GM12878 (cell line): ENCODE measurements around the gene GOLIM4. TPM values are rescaled to one million over a fixed set of nuclear protein-coding genes. Genes with fewer than 3 reads are reported as not detected.

Experiments
- ATAC-seq: fragments of 200-7000 bp; cut with Tn5 transposase; 3 replicates; pipeline ENCODE4 v1.9.1; 2020; ENCODE audit warnings: mild to moderate bottlenecking, moderate library complexity
- BruUV-seq: library from RNA; stranded (reverse); fragments of 400-500 nt; replicated peaks from 2 replicates; lab custom pipeline; 2021; lab: Mats Ljungman, UMichigan
- CTCF ChIA-PET: fragments of 300-600 bp; sonication (Branson Sonifier 250); formaldehyde crosslinking; extraction: SDS; loops from one replicate; lab custom pipeline; 2021; ENCODE audit warnings: inconsistent platforms; lab: Yijun Ruan, JAX
- POLR2A ChIA-PET: fragments of 350-600 bp; formaldehyde crosslinking; extraction: SDS; loops from one replicate; lab custom pipeline; 2021; ENCODE audit warnings: inconsistent platforms; lab: Charles Lee
- RAD21 ChIA-PET: fragments of 300-600 bp; sonication (Branson Sonifier 250); formaldehyde crosslinking; loops from one replicate; lab custom pipeline; 2023; ENCODE audit warnings: antibody characterized with exemption; ENCODE audit not compliant: unreplicated experiment; lab: Charles Lee
- SMC1A ChIA-PET: fragments of 300-600 bp; sonication (Branson Sonifier 250); formaldehyde crosslinking; loops from one replicate; lab custom pipeline; 2023; ENCODE audit not compliant: unreplicated experiment, uncharacterized antibody; lab: Charles Lee
- DNase-seq: peaks from one replicate; pipeline ENCODE4 v3.0.0-alpha.2; 2011; ENCODE audit warnings: low read depth, low spot score
- FAIRE-seq: peaks from 3 replicates; lab custom pipeline; 2011; peaks lifted over from hg19 to GRCh38; lab: Jason Lieb, UNC
- H2AFZ ChIP-seq: 2 replicates; pipeline ENCODE4 v1.6.0; 2011; ENCODE audit warnings: low read depth, low read length, control low read depth; ENCODE audit not compliant: control insufficient read depth
- H3K27ac ChIP-seq: 2 replicates; pipeline ENCODE4 v1.5.1; 2011; ENCODE audit warnings: control low read depth; ENCODE audit not compliant: control insufficient read depth, insufficient read depth
- H3K27me3 ChIP-seq, 2 experiments: replicated peaks in 1 of 2; 2 replicates each; pipeline versions ENCODE4 v1.6.0 to v1.6.1; 2011; ENCODE audit warnings: low read length in 1 of 2; ENCODE audit not compliant: control insufficient read depth in 2 of 2, insufficient read depth in 2 of 2
- H3K36me3 ChIP-seq, 2 experiments: 2 replicates each; pipeline ENCODE4 v1.5.1; 2011; ENCODE audit warnings: low read length in 1 of 2; ENCODE audit not compliant: control insufficient read depth in 2 of 2, insufficient read depth in 2 of 2
- H3K4me1 ChIP-seq: 2 replicates; pipeline ENCODE4 v1.6.1; 2011; ENCODE audit warnings: mild to moderate bottlenecking, low read length, moderate library complexity, mixed read lengths; ENCODE audit not compliant: control insufficient read depth, insufficient read depth
- H3K4me2 ChIP-seq: 2 replicates; pipeline ENCODE4 v1.6.0; 2011; ENCODE audit warnings: control low read depth; ENCODE audit not compliant: control insufficient read depth, insufficient read depth
- H3K4me3 ChIP-seq: fragments of 200-600 bp; sonication (generic); 2 replicates; pipeline ENCODE4 v1.5.1; 2016
- H3K79me2 ChIP-seq: 2 replicates; pipeline ENCODE4 v1.6.0; 2011; ENCODE audit warnings: low read length; ENCODE audit not compliant: control insufficient read depth, insufficient read depth
- H3K9ac ChIP-seq: 2 replicates; pipeline ENCODE4 v1.8.0; 2011; ENCODE audit warnings: low read length, control low read depth, mixed read lengths; ENCODE audit not compliant: control insufficient read depth, insufficient read depth
- H3K9me3 ChIP-seq: replicated peaks from 3 replicates; pipeline ENCODE4 v1.5.1; 2011; ENCODE audit warnings: mild to moderate bottlenecking, low read length; ENCODE audit not compliant: control insufficient read depth, insufficient read depth
- H4K20me1 ChIP-seq: 2 replicates; pipeline ENCODE4 v1.6.0; 2011; ENCODE audit not compliant: control insufficient read depth, insufficient read depth
- CBFB ChIP-seq: IDR thresholded peaks from 2 replicates; pipeline ENCODE4 v1.6.1; 2016; ENCODE audit warnings: antibody characterized with exemption, low read depth
- CHD1 ChIP-seq: IDR thresholded peaks from 2 replicates; pipeline ENCODE4 v1.6.1; 2012; ENCODE audit warnings: low read depth, low read length, improper control_type of control experiment
- CTCF ChIP-seq, 3 experiments: IDR thresholded peaks in 2 of 3; conservative IDR thresholded peaks in 1 of 3; 2 replicates each; pipeline ENCODE4 v1.5.1; 2011; ENCODE audit warnings: low read depth in 3 of 3, low read length in 3 of 3, mild to moderate bottlenecking in 3 of 3, control low read depth in 2 of 3, moderate library complexity in 2 of 3, inconsistent platforms in 1 of 3, mixed read lengths in 1 of 3; ENCODE audit not compliant: control insufficient read depth in 2 of 3, insufficient read depth in 1 of 3; ENCODE audit errors: extremely low read depth in 1 of 3
- EZH2 ChIP-seq: IDR thresholded peaks from 2 replicates; pipeline ENCODE4 v1.6.1; 2012; ENCODE audit warnings: low read depth, mild to moderate bottlenecking, control low read depth, inconsistent platforms, low read length, borderline replicate concordance; ENCODE audit not compliant: control insufficient read depth
- JUND ChIP-seq: IDR thresholded peaks from 2 replicates; pipeline ENCODE4 v1.6.1; 2012; ENCODE audit warnings: low read depth, mild to moderate bottlenecking, low read length, improper control_type of control experiment, moderate library complexity
- MLLT1 ChIP-seq: fragments of 450-650 bp; IDR thresholded peaks from 2 replicates; pipeline ENCODE4 v1.6.1; 2016; ENCODE audit warnings: mild to moderate bottlenecking
- PBX3 ChIP-seq: IDR thresholded peaks from 2 replicates; pipeline ENCODE4 v1.6.1; 2011; ENCODE audit warnings: mild to moderate bottlenecking, low read depth, low read length, moderate library complexity; ENCODE audit not compliant: insufficient replicate concordance
- PRDM15 ChIP-seq: fragments of 450-650 bp; formaldehyde crosslinking; IDR thresholded peaks from 2 replicates; pipeline ENCODE4 v1.4.0; 2020; ENCODE audit warnings: mild to moderate bottlenecking, moderate library complexity
- TARDBP ChIP-seq: IDR thresholded peaks from 2 replicates; pipeline ENCODE4 v1.6.1; 2016; ENCODE audit warnings: borderline replicate concordance
- WGBS: methylation state at CpG from one replicate; pipeline ENCODE4 v1.1.6; 2016; ENCODE audit warnings: low lambda C conversion rate; ENCODE audit not compliant: insufficient replicate concordance, insufficient coverage; ENCODE audit errors: missing lambda C conversion rate; 5-methylcytosine and 5-hydroxymethylcytosine counted together
- in situ Hi-C: fragments of 300-500 bp; cut with MboI; formaldehyde crosslinking; loops from 9 replicates; pipeline ENCODE4 v1.14.3; 2018; ENCODE audit warnings: mixed read lengths
- intact Hi-C: fragments of 100-400 bp; cut with micrococcal nuclease; formaldehyde crosslinking; loops from one replicate; pipeline ENCODE4 v1.14.2; 2022; ENCODE audit not compliant: unreplicated experiment
- polyA plus RNA-seq, 11 experiments: library from polyadenylated mRNA; depleted of rRNA in 4 of 11; unstranded in 6 of 11; stranded (reverse) in 5 of 11; fragments of >200 nt; fragmentation: Nextera tagmentation in 4 of 11; fragmentation: Illumina TruSeq in 1 of 11; extraction: Ambion mirVana in 4 of 11; extraction: Trizol in 1 of 11; gene quantifications; 1 replicate in 1 of 11; 2 replicates in 10 of 11; pipeline versions ENCODE4 v1.2.1 to v1.2.3, GENCODE V29; 2011 to 2016; ENCODE audit warnings: inconsistent platforms in 2 of 11, missing spikeins in 2 of 11, low read depth in 1 of 11
- total RNA-seq, 4 experiments: library from RNA; depleted of rRNA in 3 of 4; stranded (reverse); fragments of >200 nt in 3 of 4; fragmentation: Illumina TruSeq in 1 of 4; extraction: Trizol in 1 of 4; gene quantifications; 2 replicates each; pipeline versions ENCODE4 v1.2.1 to v1.2.3, GENCODE V29; 2013 to 2021

GOLIM4 gene
- total and polyA plus RNA-seq, 10 of the 15 experiments (the other 5 are each of a cell fraction or from before 2014, with no cell fraction given), result 11.1 to 32.4 (median 19.3) TPM

GRCh38 chr3:167991213-167991612 is 104.5 kb downstream of the GOLIM4 start:
- FAIRE-seq (no peak), DNase-seq (no peak), ATAC-seq (no peak)
- ChIA-PET CTCF (interaction anchor here (0.6 kb wide), 1 partner anchor 67 kb away, joined by 3 read pairs; no protein-coding TSS in a partner anchor), POLR2A (no interaction called here), SMC1A (no interaction called here), RAD21 (no interaction called here)
- H3K4me1 ChIP-seq, result no peaks in the 10 kb centered on the region
- no peaks in the 10 kb centered on the region for H3K36me3 ChIP-seq
- WGBS, result 39% methylated on average over 6 of the region's 6 CpGs
- no peak overlapping the region for H2AFZ ChIP-seq
- H3K9me3 ChIP-seq, result no peaks in the 10 kb centered on the region
- intact Hi-C loops, result no loop called here
- no peak overlapping the region for H3K4me2 ChIP-seq
- in situ Hi-C loops, result no loop called here
- H3K9ac ChIP-seq, result no peak overlapping the region
- H3K27ac ChIP-seq, result no peak overlapping the region
- H3K27me3 ChIP-seq, result no peaks in the 10 kb centered on the region
- H3K4me3 ChIP-seq, result no peak overlapping the region
- H4K20me1 ChIP-seq, result no peaks in the 10 kb centered on the region
- TF ChIP-seq JUND (no peak), TARDBP (no peak), CTCF (IDR thresholded peaks at IDR 0.05 in 2 of 3, conservative IDR thresholded peaks at IDR 0.05 in 1 of 3; ENCODE audit: control insufficient read depth in 2 of 3, extremely low read depth in 1 of 3, insufficient read depth in 1 of 3, low read depth in 3 of 3, low read length in 3 of 3) (no peak), EZH2 (no peak)
- H3K79me2 ChIP-seq, result no peaks in the 10 kb centered on the region
- BruUV-seq, result no TSS peak

- BruUV-seq, result no TSS peak
- Histone ChIP-seq H2AFZ (no peak overlapping the region), H3K4me2 (no peak overlapping the region), H3K79me2 (no peaks in the 10 kb centered on the region), H3K27me3 (no peaks in the 10 kb centered on the region), H3K9me3 (no peaks in the 10 kb centered on the region), H4K20me1 (no peaks in the 10 kb centered on the region), H3K27ac (no peak overlapping the region), H3K4me1 (no peaks in the 10 kb centered on the region), H3K4me3 (no peak overlapping the region), H3K36me3 (no peaks in the 10 kb centered on the region), H3K9ac (no peak overlapping the region)
- CTCF ChIA-PET, result no interaction called here
- intact Hi-C loops, result no loop called here
- WGBS, result 31% methylated on average over 6 of the region's 6 CpGs
- POLR2A ChIA-PET, result no interaction called here
- no peak for ATAC-seq
- FAIRE-seq, result no peak
- in situ Hi-C loops, result no loop called here
- no peak for DNase-seq
- SMC1A ChIA-PET, result no interaction called here
- RAD21 ChIA-PET, result no interaction called here
- TF ChIP-seq MLLT1 (no peak), CBFB (no peak), PRDM15 (CRISPR knock-in tag) (no peak), CHD1 (no peak), PBX3 (no peak)
Measured at GRCh38 chr3:167989999-167990398, 105.7 kb downstream of the GOLIM4 start.
